H4 (cell line): ENCODE measurements around the gene EQTN. TPM values are rescaled to one million over a fixed set of nuclear protein-coding genes. Genes with fewer than 3 reads are reported as not detected.
"Not testable (repeated sequence)": the region's sequence is repeated elsewhere in the genome, so short reads cannot be mapped to it uniquely, and the experiment has no call there.

Experiments used
- DNase-seq: peaks from one replicate; pipeline ENCODE4 v3.0.0-alpha.2; 2015; ENCODE audit warnings: low spot score
- total RNA-seq: library from RNA; depleted of rRNA; stranded (reverse); fragments of >200 nt; shearing (Covaris generic); gene quantifications from 2 replicates; pipeline ENCODE4 v1.2.3, GENCODE V29; 2014; rRNA removed

The EQTN gene
- total RNA-seq, 1 experiment from 2014 or later: not detected

DNA sequence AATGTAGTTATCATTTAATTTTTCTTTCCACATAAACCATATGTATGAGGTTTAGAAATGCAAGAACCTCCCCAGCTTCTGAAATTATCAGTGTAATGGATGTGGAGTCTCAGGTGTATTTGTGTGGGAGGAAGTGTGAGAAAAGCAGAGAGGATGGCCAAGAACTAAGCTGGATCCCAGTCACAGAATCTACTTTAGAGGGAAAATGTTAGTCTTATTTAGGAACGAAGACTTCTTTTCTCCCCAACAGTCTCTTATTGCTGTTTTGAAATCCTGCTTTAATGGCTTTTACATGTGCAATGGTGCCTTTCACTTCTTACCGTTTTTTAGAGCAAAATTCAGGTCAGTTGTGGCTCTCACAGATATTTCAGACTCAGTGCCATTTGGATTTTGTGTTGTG is 3.0 kb downstream of the EQTN start:
- no peak for DNase-seq

DNA sequence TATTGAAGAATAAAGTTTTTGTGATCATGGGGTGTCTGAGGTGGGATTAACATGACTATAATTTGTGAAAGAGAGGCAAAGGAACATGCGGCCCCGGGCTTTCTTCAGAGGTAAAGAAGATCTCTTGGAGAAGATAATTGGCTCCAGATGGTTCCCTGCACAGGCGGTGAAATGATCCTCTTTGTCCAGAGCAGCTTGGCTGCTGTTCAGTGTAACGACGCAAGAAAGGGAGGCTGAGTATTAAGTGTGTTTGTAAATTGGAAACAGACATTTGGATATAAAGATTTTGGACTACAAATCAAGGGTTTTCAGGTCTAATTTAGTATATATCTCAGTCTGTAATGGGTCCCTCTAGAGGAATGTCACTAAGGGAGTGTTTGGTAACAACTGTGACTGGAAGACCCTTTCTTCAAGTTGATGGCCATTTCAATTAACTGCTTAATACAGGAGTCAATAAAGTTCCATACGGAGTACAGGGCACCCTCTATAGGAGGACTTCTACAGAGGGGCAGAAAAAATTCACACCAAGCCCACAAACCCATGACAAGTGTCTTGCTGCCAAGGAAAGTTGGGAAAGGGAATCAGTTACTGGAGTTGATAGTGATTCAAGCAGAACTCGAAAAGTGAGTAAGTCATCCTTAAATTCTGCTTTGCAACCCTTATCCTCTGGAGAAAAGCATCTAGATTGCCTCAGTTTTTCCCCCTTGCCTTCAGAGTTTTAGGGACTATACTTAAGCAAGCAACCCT is 4.1 kb downstream of the EQTN start:
- DNase-seq: no peak

DNA sequence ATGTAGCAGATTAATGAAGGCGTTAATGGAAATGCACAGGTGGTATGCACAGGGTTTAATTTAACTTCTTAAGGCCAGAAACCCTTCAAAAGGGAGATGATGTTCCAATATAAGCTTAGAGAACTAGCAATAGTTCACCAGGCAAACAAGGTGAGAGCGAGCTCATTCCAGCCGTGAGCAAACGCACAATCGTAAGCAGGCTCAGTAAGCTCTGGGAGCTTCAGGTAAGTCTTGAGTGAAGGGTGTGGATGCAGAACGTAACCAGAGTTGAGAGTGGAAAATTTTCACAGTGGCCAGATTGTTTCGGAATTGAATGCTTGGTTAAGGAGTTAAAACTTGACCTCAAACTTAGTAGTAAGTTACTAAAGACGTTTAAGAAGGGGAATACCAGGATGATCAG is 5.7 kb downstream of the EQTN start:
- DNase-seq: no peak

DNA sequence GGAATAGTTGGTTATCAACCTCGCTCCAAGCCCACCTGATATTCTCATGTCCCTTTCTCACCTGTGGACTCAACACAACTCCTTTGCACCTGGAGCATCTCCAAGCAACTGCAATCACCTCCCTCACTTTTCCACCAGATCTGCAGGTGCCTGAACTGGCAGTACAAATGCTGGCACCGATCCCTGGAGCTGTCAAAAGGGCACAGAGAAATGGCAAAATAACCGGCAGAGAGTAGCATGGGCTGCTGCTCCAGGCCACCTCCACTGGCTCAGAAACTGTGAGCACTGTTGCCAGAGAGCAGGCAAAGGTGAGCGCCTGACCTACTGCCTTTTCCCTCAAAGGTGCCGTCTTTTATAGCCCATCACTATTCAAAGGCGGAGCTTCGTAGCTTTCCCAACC is 14.7 kb downstream of the EQTN start:
- no peak for DNase-seq

DNA sequence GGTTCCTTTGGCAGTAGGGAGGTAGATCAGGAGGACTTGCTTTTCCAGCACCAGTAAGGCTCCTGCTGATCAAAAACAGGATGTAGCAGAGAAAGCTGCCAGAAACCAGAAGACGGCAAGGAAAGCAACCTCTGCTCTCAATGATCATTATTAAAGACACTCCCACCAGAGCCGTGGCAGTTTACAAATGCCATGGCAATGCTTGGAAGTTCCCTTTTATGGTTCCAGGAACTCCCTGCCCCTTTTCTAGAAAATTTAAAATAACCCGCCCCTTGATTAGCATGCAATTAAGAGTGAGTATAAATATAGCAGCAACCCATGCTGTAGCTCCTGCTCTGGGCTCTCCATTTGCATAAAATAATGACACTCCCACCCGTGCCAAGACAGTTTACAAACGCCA is 16.1 kb downstream of the EQTN start:
- no peak for DNase-seq

DNA sequence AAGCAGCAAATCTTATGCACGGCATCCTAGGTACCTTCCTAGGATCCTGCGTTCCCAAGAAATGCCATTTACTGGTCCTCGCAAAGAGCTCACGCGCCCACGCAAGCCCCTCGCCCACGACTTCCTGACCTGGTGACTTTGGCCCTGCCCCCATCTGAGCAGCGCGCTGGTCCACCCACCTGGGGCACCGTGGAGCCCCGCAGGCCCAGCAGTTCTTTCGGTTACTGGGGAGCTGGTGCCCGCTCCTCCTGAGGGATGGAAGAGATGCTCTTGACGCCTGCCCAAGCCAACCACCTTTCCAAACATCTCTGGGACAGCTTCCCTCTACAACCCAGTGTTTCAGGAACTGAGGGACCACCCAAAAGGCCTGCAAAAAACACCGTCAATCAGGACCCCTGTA is 16.7 kb downstream of the EQTN start:
- DNase-seq: no peak

DNA sequence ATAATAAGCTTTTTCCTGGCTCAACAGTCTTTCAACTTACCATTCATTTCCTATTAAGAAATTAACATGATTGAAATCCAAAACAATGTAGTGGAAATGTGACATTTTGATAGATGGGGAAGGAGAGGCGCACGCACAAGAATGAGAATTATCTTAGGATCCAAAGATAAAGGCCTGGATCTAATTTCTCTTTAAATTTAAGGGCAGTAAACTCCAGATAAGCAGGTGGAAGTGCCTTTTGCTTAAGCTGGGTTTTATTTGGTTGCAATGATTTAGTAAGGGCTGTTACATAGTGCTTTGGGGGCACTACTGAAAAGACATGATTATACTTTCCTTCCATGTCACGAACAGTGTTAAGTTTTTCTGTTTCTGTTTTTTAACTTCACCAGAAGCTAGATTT is 17.3 kb downstream of the EQTN start:
- DNase-seq: no peak

DNA sequence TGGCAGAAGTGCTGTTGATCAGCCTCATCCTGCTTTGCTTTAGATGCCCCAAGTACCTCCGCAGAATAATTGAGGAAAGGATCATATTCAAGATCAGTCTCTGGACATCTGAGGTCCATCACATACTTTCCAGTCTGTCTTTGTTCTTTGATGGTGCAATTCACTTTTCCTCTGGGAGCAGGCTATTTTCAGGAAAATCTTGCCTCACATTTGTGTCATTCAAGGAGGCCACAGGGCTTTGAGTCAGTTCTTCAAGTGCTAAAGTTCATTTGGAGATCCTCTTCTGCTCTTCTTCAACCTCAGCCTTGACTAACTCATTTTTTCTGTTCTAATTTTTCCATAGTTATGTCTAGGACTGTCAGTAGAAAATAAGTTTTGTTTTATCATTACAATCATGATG is 18.6 kb downstream of the EQTN start:
- DNase-seq: no peak

DNA sequence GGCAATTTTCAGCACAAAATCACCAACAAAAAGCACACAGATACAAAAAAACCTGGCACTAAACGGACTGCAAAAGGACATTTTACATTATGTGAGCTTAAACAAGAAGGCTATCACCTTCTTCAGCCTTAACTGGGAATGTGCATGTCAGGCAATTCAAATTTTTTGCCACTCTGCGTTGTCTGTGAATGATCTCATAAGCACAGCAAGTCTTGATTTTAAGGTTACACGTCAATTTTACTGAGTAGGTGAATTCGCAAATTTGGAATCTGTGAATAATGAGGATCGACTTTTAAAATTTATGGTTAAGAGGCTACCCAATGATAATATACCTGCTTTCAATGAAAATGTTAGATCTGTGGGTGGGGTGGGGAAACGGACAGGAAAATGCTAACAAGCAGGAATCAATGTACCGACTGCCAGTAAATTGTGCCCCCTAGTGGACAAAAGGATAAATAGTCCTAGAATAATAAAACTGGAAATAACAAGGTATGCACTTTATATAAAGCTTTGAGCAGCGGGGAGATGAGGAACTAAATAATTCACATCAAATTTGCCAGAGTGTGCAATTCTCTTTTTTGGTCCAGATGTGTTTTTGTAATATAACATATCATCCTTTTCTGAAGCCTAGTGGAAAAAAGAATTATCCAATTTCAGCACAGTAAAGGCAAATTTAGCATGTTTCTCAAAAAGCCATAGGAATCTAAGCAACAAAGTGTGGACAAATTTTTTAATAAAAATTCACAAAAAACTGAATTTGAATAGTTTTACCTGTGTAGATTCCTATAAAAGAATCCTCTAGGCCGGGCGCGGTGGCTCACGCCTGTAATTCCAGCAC is 20.5 kb downstream of the EQTN start:
- DNase-seq: peak; percentile 62

DNA sequence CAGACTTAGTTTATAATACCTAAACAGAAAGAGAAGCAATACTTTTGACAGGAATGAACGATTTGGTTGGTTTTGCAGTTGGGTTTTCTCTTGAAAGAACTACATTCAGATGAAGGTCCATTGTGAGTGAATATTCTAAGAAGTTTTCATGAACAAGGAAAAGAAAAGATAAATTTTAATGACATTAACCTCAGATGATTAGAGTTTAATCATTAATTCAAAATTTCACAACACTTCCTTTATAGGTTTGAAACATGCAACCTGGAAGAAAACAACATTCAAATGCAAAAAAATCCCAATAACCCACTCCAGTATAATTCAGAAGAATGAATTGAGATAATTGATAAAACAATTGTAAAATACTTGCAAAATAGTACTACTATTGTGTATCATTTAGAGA is 23.8 kb downstream of the EQTN start:
- no peak for DNase-seq

DNA sequence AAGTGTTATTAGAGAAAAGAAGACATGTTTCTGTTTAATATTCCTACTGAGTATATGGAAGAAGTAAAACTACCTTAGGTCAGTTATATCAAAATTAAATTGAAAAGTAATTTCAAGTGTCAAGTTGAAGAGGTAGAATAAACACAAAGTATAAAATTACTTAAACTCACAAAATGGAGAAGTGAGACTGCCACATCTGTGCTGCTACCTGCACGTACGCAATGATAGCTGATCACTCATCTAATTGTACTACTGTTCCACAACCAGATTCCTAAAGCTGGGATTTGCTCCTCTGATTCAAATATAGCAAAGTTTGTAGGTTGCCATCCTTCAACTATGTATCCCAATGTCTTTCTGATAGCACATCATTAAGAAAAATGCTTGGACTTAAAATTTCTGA is 24.8 kb downstream of the EQTN start:
- no peak for DNase-seq

DNA sequence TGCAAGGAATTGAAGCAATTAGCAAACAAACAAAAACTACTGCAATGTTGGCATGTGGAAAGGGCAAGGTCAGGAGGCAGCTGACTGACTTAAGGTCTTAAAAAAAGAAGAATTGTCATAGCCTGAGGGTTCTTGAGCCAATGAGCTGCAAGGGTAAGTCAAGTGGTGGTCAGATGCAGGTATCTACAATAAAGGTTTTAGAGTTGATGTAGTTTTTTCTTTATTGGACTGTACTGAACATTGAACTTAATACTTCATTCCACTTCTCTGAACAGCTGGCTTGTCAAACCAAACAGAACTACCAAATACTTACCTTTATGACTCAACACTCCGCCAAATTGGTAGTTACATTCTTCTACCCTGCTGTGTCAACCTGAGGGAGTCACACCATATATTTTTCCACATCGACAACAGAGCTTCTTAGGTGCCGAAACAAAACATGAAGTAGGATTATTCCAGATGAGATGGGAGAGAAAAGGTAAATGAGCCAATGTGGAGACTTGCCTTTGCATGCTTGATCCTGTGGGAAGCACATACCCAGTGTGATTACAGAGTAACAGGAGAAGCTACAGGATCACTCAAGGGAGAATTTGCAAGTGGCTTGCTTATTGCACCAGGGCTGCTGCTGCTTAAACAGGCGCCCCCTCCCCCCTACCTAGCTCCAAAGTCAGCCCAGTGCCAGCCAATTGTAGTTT is 35.3 kb downstream of the EQTN start:
- DNase-seq: no peak

DNA sequence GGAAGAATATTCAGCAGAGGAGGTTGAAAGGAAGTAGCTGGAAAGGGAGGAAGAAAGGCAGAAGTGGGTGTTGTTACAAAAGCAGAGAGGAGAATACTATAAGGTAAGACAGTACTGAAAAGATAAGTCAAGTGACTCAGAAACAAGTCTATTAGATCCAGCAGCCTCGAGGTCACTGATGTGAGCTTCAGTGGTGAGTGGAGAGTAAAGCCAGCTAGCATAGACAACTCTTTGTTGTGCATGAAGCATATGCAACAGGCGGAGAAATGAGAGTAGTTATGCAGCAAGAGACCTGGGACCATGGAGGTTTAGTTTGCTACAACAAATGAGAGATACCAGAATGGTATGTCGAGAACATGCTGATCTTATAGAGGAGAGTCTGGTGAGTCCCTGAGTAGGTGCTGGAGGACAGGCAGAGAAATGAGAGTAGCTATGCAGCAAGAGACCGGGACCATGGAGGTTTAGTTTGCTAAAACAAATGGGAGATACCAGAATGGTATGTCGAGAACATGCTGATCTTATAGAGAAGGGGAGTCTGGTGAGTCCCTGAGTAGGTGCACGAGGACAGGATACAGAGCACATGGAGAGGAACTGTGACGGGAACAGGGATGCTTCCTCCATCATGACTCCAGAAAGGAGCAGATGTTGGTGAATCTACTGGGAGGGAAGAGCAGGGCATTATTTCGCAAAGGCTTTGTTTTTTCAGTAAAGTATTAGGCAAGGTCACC is 36.0 kb downstream of the EQTN start:
- no peak for DNase-seq

DNA sequence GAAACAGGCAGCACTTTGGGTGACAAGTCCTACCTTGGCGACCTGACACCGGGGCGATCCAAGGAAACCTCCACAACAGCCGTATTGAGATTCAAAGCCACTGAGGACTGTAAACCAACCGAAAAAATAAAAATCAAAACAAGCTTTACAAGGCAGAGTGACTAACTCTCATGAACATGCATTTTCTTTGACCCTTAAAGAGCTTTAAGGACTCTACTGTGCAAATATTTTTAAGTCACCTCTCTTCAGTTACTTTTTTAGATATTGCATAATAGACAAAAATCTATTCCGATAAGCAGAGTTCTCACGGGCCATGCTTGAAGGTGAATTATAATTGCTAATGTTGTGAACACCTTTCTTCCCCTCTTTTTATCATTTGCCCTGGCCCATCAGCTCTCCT is 38.3 kb downstream of the EQTN start:
- no peak for DNase-seq

DNA sequence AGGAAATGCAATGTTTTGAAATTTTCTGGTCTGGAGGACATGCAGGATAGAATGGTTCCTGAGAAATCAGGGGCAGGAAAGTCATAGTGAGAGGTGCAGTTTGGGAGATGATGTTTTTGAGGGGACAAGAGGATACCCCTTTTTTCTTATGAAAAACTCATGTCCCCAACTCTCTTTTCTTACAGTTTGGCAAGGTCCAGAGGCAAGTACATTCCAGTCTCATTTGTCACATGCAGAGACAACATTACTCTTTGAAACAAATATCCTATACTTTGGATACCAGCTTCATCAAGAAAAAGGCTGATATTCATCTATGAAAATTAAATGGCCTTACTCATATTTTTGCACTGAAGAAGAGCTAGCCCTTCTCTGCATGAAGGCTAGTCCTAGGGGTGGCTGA is 48.2 kb downstream of the EQTN start:
- no peak for DNase-seq

DNA sequence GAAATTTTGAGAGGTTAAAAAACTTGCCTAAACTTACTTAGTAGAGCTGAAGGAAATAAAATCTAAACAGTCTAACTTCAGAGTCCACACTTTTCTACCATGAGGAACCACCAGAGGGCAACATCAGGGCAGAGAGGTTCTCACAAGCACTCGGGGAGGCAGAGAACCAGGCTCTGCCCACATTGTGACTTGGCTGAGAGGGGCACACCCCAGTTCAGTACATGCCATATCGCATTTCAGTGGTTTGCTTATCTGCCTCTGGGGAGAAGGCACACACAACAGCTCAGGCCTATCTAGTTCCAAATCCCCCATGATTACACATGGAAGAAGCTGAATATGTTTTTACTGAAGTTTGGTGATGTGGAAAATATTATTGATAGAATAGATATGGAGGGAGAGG is 49.2 kb downstream of the EQTN start:
- DNase-seq: peak; percentile 52

DNA sequence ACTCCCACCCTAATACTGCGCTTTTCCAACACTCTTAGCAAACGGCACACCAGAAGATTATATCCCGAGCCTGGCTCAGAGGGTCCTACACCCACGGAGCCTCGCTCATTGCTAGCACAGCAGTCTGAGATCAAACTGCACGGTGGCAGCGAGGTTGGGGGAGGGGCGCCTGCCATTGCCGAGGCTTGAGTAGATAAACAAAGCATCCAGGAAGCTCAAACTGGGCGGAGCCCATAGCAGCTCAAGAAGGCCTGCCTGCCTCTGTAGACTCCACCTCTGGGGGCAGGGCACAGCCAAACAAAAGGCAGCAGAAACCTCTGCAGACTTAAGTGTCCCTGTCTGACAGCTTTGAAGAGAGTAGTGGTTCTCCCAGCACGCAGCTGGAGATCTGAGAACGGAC is 57.3 kb downstream of the EQTN start:
- DNase-seq: not testable (repeated sequence)

Other genes with a start within 250 kb of the EQTN start
- gene TEK, start 187.9 kb downstream of the EQTN start, total RNA-seq: 0.35 and 0.68 TPM in 2 replicates
- gene IFNK, start 227.1 kb upstream of the EQTN start, total RNA-seq: not detected in 2 replicates
- 0.10 and 0.39 TPM in 2 replicates for gene MOB3B, start 232.7 kb upstream of the EQTN start, total RNA-seq